GM23338 (cell line): ENCODE data around the gene FAM131B. TPM values are rescaled to one million over a fixed set of nuclear protein-coding genes. Genes with fewer than 3 reads are reported as not detected.

Source experiments
- ATAC-seq: fragments of 200-7000 bp; cut with Tn5 transposase; 3 replicates; pipeline ENCODE4 v1.9.1; 2020
- DNase-seq: peaks from one replicate; pipeline ENCODE4 v3.0.0-alpha.2; 2015; ENCODE audit warnings: low spot score
- H2AFZ ChIP-seq: fragments of 200-600 bp; sonication (generic); 2 replicates; pipeline ENCODE4 v1.8.0; 2016; ENCODE audit warnings: antibody characterized with exemption, mild to moderate bottlenecking, moderate library complexity
- H3F3A ChIP-seq: fragments of 200-600 bp; sonication (generic); replicated peaks from 2 replicates; pipeline ENCODE4 v1.8.0; 2017; ENCODE audit warnings: antibody characterized with exemption, mixed run types, low read depth
- H3K27ac ChIP-seq: fragments of 200-600 bp; sonication (generic); 2 replicates; pipeline ENCODE4 v1.6.1; 2016; ENCODE audit warnings: low read depth
- H3K27me3 ChIP-seq: fragments of 200-600 bp; sonication (generic); 2 replicates; pipeline ENCODE4 v1.8.0; 2016; ENCODE audit warnings: mild to moderate bottlenecking, mixed run types, moderate library complexity; ENCODE audit not compliant: insufficient read depth
- H3K36me3 ChIP-seq: fragments of 200-600 bp; sonication (generic); 2 replicates; pipeline ENCODE4 v1.8.0; 2016; ENCODE audit warnings: mild to moderate bottlenecking; ENCODE audit not compliant: insufficient read depth
- H3K4me1 ChIP-seq: fragments of 200-600 bp; sonication (generic); 2 replicates; pipeline ENCODE4 v1.8.0; 2016; ENCODE audit warnings: mild to moderate bottlenecking, moderate library complexity; ENCODE audit not compliant: insufficient read depth
- H3K4me2 ChIP-seq: fragments of 200-600 bp; sonication (generic); 2 replicates; pipeline ENCODE4 v1.7.1; 2017; ENCODE audit warnings: mixed run types
- H3K4me3 ChIP-seq: fragments of 200-600 bp; sonication (generic); 2 replicates; pipeline ENCODE4 v1.6.1; 2016; ENCODE audit warnings: mixed run types
- H3K79me2 ChIP-seq: fragments of 200-600 bp; sonication (generic); replicated peaks from 2 replicates; pipeline ENCODE4 v1.8.0; 2017; ENCODE audit warnings: mild to moderate bottlenecking; ENCODE audit not compliant: insufficient read depth
- H3K9me2 ChIP-seq: fragments of 200-600 bp; sonication (generic); 2 replicates; pipeline ENCODE4 v1.8.0; 2017; ENCODE audit not compliant: insufficient read depth
- H4K20me1 ChIP-seq: fragments of 200-600 bp; sonication (generic); replicated peaks from 2 replicates; pipeline ENCODE4 v1.8.0; 2017; ENCODE audit warnings: mild to moderate bottlenecking; ENCODE audit not compliant: insufficient read depth
- H3K27ac Mint-ChIP-seq: 2 replicates; pipeline ENCODE4 v1.8.0; 2020; ENCODE audit warnings: inconsistent platforms, mild to moderate bottlenecking, moderate library complexity, mixed read lengths
- H3K27me3 Mint-ChIP-seq: 3 replicates; pipeline ENCODE4 v1.8.0; 2022; ENCODE audit warnings: low read depth, mild to moderate bottlenecking, moderate library complexity, mixed read lengths, inconsistent platforms; ENCODE audit not compliant: insufficient read depth, poor library complexity
- H3K36me3 Mint-ChIP-seq: 3 replicates; pipeline ENCODE4 v1.8.0; 2021; ENCODE audit warnings: low read depth, mild to moderate bottlenecking, inconsistent platforms, moderate library complexity, mixed read lengths
- H3K4me1 Mint-ChIP-seq: 3 replicates; pipeline ENCODE4 v1.8.0; 2020; ENCODE audit warnings: mild to moderate bottlenecking, inconsistent platforms, mixed read lengths
- H3K4me3 Mint-ChIP-seq: 3 replicates; pipeline ENCODE4 v1.8.0; 2021; ENCODE audit warnings: moderate library complexity, mild to moderate bottlenecking, inconsistent platforms, mixed read lengths
- H3K9me3 Mint-ChIP-seq: 3 replicates; pipeline ENCODE4 v1.8.0; 2020; ENCODE audit warnings: moderate library complexity, mild to moderate bottlenecking, inconsistent platforms, mixed read lengths
- CREB1 ChIP-seq: fragments of 250-450 bp; sonication (Bioruptor Pico); IDR thresholded peaks from 2 replicates; pipeline ENCODE4 v1.5.0; 2020; ENCODE audit warnings: low read depth, mild to moderate bottlenecking, moderate library complexity
- CTCF ChIP-seq, 2 experiments: fragments of 200-600 bp in 1 of 2; sonication (generic) in 1 of 2; conservative IDR thresholded peaks; 2 replicates each; pipeline versions ENCODE4 v1.5.1 to v1.6.1; 2016 to 2017; ENCODE audit warnings: antibody characterized with exemption in 2 of 2, low read depth in 2 of 2, mild to moderate bottlenecking in 2 of 2, moderate library complexity in 1 of 2
- EZH2 ChIP-seq: fragments of 200-600 bp; sonication (generic); IDR thresholded peaks from one replicate; pipeline ENCODE4 v1.8.0; 2017; ENCODE audit warnings: antibody characterized with exemption, mild to moderate bottlenecking, low read depth; ENCODE audit not compliant: unreplicated experiment
- EZH2phosphoT487 ChIP-seq: fragments of 200-600 bp; sonication (generic); IDR thresholded peaks from one replicate; pipeline ENCODE4 v1.8.1; 2018; ENCODE audit warnings: antibody characterized with exemption; ENCODE audit not compliant: unreplicated experiment
- JUNB ChIP-seq: IDR thresholded peaks from one replicate; pipeline ENCODE4 v1.6.1; 2016; ENCODE audit warnings: antibody characterized with exemption; ENCODE audit not compliant: unreplicated experiment
- NANOG ChIP-seq: IDR thresholded peaks from 2 replicates; pipeline ENCODE4 v1.6.1; 2016; ENCODE audit warnings: antibody characterized with exemption, borderline replicate concordance
- POLR2AphosphoS5 ChIP-seq: IDR thresholded peaks from 2 replicates; pipeline ENCODE4 v1.6.1; 2016; ENCODE audit warnings: antibody characterized with exemption, low read depth
- STAT1 ChIP-seq: IDR thresholded peaks from one replicate; pipeline ENCODE4 v1.6.1; 2016; ENCODE audit warnings: antibody characterized with exemption; ENCODE audit not compliant: unreplicated experiment
- ZNF114 ChIP-seq: fragments of 250-450 bp; sonication (Bioruptor Pico); IDR thresholded peaks from 2 replicates; pipeline ENCODE4 v1.5.0; 2020; ENCODE audit warnings: mild to moderate bottlenecking, moderate library complexity
- polyA plus RNA-seq: library from polyadenylated mRNA; unstranded; fragments of >200 nt; fragmentation: Nextera tagmentation; extraction: Ambion mirVana; gene quantifications from 2 replicates; pipeline ENCODE4 v1.2.1, GENCODE V29; 2016
- total RNA-seq: library from RNA; depleted of rRNA; stranded (reverse); fragments of >200 nt; shearing (Covaris generic); gene quantifications from 2 replicates; pipeline ENCODE4 v1.2.3, GENCODE V29; 2014
- TF ChIP-seq, protein P1 (sequence below): IDR thresholded peaks from 2 replicates; pipeline ENCODE4 v1.6.1; 2016; ENCODE audit warnings: antibody characterized with exemption
- TF ChIP-seq, protein P2 (sequence below): IDR thresholded peaks from one replicate; pipeline ENCODE4 v1.6.1; 2018; ENCODE audit warnings: antibody characterized with exemption; ENCODE audit not compliant: unreplicated experiment

FAM131B gene
- total and polyA plus RNA-seq, 2 experiments from 2014 or later: 4.7 to 30.2 TPM

- Histone ChIP-seq H3K4me3 (no peak overlapping the region), H2AFZ (no peak overlapping the region), H3K27ac (no peak overlapping the region), H3K79me2 (0 out of 2 replicates have a peak, but pooled peaks cover 5% of the 10 kb centered on the region), H3K4me1 (no peaks in the 10 kb centered on the region; the same call in 1 of the 2 replicates), H3F3A (peaks cover 37% of the 10 kb centered on the region), H3K4me2 (no peak overlapping the region), H3K27me3 (no peaks in the 10 kb centered on the region), H3K9me2 (no peaks in the 10 kb centered on the region), H3K36me3 (peaks cover 41% of the 10 kb centered on the region), H4K20me1 (peaks cover 5% of the 10 kb centered on the region)
- Mint-ChIP-seq H3K4me3 (no peak overlapping the region), H3K4me1 (no peaks in the 10 kb centered on the region; the same call in 2 of the 3 replicates), H3K27me3 (peaks cover 15% of the 10 kb centered on the region), H3K27ac (peak overlapping the region; percentile 4; the same call in 1 of the 2 replicates), H3K36me3 (peaks cover 96% of the 10 kb centered on the region), H3K9me3 (no peaks in the 10 kb centered on the region; the same call in 2 of the 3 replicates)
- DNase-seq (peak; percentile 63), ATAC-seq (peak; percentile 16)
- TF ChIP-seq NANOG (no peak), POLR2AphosphoS5 (peak; percentile 18; the same call in 1 of the 2 replicates)
Measured at GRCh38 chr7:143395187-143396149, 33.0 kb upstream of the FAM131B start.

DNA sequence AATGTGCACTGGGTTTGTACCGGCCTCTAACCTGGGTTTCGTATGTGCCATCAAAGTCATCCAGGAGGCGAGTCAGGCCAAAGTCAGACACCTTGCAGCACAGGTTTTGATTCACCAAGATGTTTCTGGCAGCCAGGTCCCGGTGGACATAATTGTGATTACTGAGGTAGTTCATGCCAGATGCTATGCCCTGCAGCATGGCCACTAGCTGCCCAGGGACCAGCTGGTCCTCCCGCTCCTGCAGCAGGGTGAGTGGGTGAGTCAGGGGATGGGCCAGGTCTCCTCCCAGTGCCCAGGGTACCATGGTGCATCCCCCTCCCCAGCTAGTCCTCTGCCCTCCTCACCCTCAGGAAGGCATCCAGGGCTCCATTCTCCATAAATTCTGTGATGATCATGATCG, 32.3 kb upstream of the FAM131B start:
- H3K4me1 ChIP-seq: no peaks in the 10 kb centered on the region; the same call in 1 of the 2 replicates
- H3K4me1 Mint-ChIP-seq: no peaks in the 10 kb centered on the region; the same call in 1 of the 3 replicates
- H3F3A ChIP-seq: peaks cover 43% of the 10 kb centered on the region
- H3K27ac Mint-ChIP-seq: peak overlapping the region; percentile 4; the same call in 1 of the 2 replicates
- H3K27me3 ChIP-seq: no peaks in the 10 kb centered on the region
- H3K9me3 Mint-ChIP-seq: no peaks in the 10 kb centered on the region; the same call in 2 of the 3 replicates
- no peak overlapping the region for H3K4me2 ChIP-seq
- no peaks in the 10 kb centered on the region for H3K79me2 ChIP-seq
- H4K20me1 ChIP-seq: peaks cover 5% of the 10 kb centered on the region
- H3K36me3 ChIP-seq: peaks cover 35% of the 10 kb centered on the region
- no peak overlapping the region for H3K4me3 Mint-ChIP-seq
- H3K36me3 Mint-ChIP-seq: peaks cover 97% of the 10 kb centered on the region
- DNase-seq: no peak
- no peak overlapping the region for H3K27ac ChIP-seq
- no peaks in the 10 kb centered on the region for H3K9me2 ChIP-seq
- peaks cover 22% of the 10 kb centered on the region for H3K27me3 Mint-ChIP-seq
- no peak overlapping the region for H3K4me3 ChIP-seq
- no peak for ATAC-seq
- H2AFZ ChIP-seq: no peak overlapping the region
- TF ChIP-seq NANOG (no peak), EZH2phosphoT487 (no peak), ZNF114 (CRISPR knock-in tag) (no peak), CREB1 (CRISPR knock-in tag) (no peak), JUNB (no peak), EZH2 (no peak), CTCF (conservative IDR thresholded peaks at IDR 0.05; ENCODE audit: low read depth in 2 of 2) (no peak), POLR2AphosphoS5 (no peak), STAT1 (no peak)
- TF ChIP-seq, protein P1, sequence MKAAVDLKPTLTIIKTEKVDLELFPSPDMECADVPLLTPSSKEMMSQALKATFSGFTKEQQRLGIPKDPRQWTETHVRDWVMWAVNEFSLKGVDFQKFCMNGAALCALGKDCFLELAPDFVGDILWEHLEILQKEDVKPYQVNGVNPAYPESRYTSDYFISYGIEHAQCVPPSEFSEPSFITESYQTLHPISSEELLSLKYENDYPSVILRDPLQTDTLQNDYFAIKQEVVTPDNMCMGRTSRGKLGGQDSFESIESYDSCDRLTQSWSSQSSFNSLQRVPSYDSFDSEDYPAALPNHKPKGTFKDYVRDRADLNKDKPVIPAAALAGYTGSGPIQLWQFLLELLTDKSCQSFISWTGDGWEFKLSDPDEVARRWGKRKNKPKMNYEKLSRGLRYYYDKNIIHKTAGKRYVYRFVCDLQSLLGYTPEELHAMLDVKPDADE: no peak
- TF ChIP-seq, protein P2, sequence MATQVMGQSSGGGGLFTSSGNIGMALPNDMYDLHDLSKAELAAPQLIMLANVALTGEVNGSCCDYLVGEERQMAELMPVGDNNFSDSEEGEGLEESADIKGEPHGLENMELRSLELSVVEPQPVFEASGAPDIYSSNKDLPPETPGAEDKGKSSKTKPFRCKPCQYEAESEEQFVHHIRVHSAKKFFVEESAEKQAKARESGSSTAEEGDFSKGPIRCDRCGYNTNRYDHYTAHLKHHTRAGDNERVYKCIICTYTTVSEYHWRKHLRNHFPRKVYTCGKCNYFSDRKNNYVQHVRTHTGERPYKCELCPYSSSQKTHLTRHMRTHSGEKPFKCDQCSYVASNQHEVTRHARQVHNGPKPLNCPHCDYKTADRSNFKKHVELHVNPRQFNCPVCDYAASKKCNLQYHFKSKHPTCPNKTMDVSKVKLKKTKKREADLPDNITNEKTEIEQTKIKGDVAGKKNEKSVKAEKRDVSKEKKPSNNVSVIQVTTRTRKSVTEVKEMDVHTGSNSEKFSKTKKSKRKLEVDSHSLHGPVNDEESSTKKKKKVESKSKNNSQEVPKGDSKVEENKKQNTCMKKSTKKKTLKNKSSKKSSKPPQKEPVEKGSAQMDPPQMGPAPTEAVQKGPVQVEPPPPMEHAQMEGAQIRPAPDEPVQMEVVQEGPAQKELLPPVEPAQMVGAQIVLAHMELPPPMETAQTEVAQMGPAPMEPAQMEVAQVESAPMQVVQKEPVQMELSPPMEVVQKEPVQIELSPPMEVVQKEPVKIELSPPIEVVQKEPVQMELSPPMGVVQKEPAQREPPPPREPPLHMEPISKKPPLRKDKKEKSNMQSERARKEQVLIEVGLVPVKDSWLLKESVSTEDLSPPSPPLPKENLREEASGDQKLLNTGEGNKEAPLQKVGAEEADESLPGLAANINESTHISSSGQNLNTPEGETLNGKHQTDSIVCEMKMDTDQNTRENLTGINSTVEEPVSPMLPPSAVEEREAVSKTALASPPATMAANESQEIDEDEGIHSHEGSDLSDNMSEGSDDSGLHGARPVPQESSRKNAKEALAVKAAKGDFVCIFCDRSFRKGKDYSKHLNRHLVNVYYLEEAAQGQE: no peak
